OCI-LY1 (cell line): Measurements from ENCODE around the gene ANGEL2.

Source experiments
- H2AFZ ChIP-seq: fragments of 200-600 bp; sonication (generic), shearing (Covaris generic); 2 replicates; pipeline ENCODE4 v1.6.0; 2014; ENCODE audit warnings: antibody characterized with exemption, mild to moderate bottlenecking, low read length
- H3F3A ChIP-seq: fragments of 200-600 bp; sonication (generic), shearing (Covaris generic); 2 replicates; pipeline ENCODE4 v1.6.0; 2014; ENCODE audit warnings: mild to moderate bottlenecking, antibody characterized with exemption, low read length, moderate library complexity; ENCODE audit not compliant: insufficient read depth
- H3K27ac ChIP-seq: fragments of 200-600 bp; sonication (generic); 2 replicates; pipeline ENCODE4 v1.5.1; 2014; ENCODE audit warnings: low read length, mixed run types, mild to moderate bottlenecking, low read depth; ENCODE audit not compliant: poor library complexity, severe bottlenecking
- H3K27me3 ChIP-seq: fragments of 200-600 bp; sonication (generic); 2 replicates; pipeline ENCODE4 v1.6.0; 2014; ENCODE audit warnings: antibody characterized with exemption, mild to moderate bottlenecking, low read length, moderate library complexity; ENCODE audit not compliant: insufficient read depth
- H3K36me3 ChIP-seq: fragments of 200-600 bp; sonication (generic); 2 replicates; pipeline ENCODE4 v1.6.1; 2014; ENCODE audit warnings: mild to moderate bottlenecking, antibody characterized with exemption, low read length, moderate library complexity, mixed read lengths; ENCODE audit not compliant: insufficient read depth
- H3K4me1 ChIP-seq: fragments of 200-600 bp; sonication (generic); 2 replicates; pipeline ENCODE4 v1.5.1; 2014; ENCODE audit warnings: mild to moderate bottlenecking, low read length, moderate library complexity; ENCODE audit not compliant: insufficient read depth, severe bottlenecking
- H3K4me2 ChIP-seq: fragments of 200-600 bp; sonication (generic), shearing (Covaris generic); 2 replicates; pipeline ENCODE4 v1.6.1; 2014; ENCODE audit warnings: low read length
- H3K4me3 ChIP-seq: fragments of 200-600 bp; sonication (generic); 2 replicates; pipeline ENCODE4 v1.5.1; 2014; ENCODE audit warnings: low read length, low read depth, mild to moderate bottlenecking, mixed read lengths; ENCODE audit not compliant: poor library complexity, severe bottlenecking
- H3K79me2 ChIP-seq: fragments of 200-600 bp; shearing (Covaris generic); 2 replicates; pipeline ENCODE4 v1.6.1; 2016; ENCODE audit warnings: mixed run types, low read length, mixed read lengths; ENCODE audit not compliant: insufficient read depth
- H3K9ac ChIP-seq: fragments of 200-600 bp; sonication (generic), shearing (Covaris generic); 2 replicates; pipeline ENCODE4 v1.6.1; 2014; ENCODE audit warnings: mild to moderate bottlenecking, low read length, mixed read lengths
- H3K9me2 ChIP-seq: fragments of 200-600 bp; sonication (generic), shearing (Covaris generic); 2 replicates; pipeline ENCODE4 v1.6.1; 2014; ENCODE audit warnings: low read depth, mild to moderate bottlenecking, low read length, mixed read lengths
- H3K9me3 ChIP-seq: fragments of 200-600 bp; shearing (Covaris generic); 2 replicates; pipeline ENCODE4 v1.6.1; 2014; ENCODE audit warnings: low read length, mixed read lengths
- H4K20me1 ChIP-seq: fragments of 200-600 bp; sonication (generic), shearing (Covaris generic); 2 replicates; pipeline ENCODE4 v1.6.0; 2016; ENCODE audit warnings: mild to moderate bottlenecking, low read length; ENCODE audit not compliant: insufficient read depth
- CTCF ChIP-seq: fragments of 200-600 bp; sonication (generic), shearing (Covaris generic); IDR thresholded peaks from 2 replicates; pipeline ENCODE4 v1.5.1; 2017; ENCODE audit warnings: mild to moderate bottlenecking, antibody characterized with exemption, low read length, moderate library complexity, mixed read lengths
- EZH2 ChIP-seq: fragments of 200-600 bp; sonication (generic), shearing (Covaris generic); IDR thresholded peaks from 2 replicates; pipeline ENCODE4 v1.8.0; 2017; ENCODE audit warnings: borderline replicate concordance, mixed run types, mild to moderate bottlenecking, antibody characterized with exemption, low read length, moderate library complexity, mixed read lengths

Gene ANGEL2

GRCh38 chr1:212977781-212978645, 37.7 kb downstream of the ANGEL2 start:
- no peak overlapping the region for H3K9ac ChIP-seq
- H2AFZ ChIP-seq: no peak overlapping the region
- no peaks in the 10 kb centered on the region for H3K9me2 ChIP-seq
- no peak overlapping the region for H3K4me2 ChIP-seq
- no peaks in the 10 kb centered on the region for H3K4me1 ChIP-seq
- no peaks in the 10 kb centered on the region for H4K20me1 ChIP-seq
- H3K36me3 ChIP-seq: no peaks in the 10 kb centered on the region
- H3K4me3 ChIP-seq: no peak overlapping the region
- no peaks in the 10 kb centered on the region for H3K79me2 ChIP-seq
- H3K27ac ChIP-seq: no peak overlapping the region
- H3K9me3 ChIP-seq: no peaks in the 10 kb centered on the region
- no peaks in the 10 kb centered on the region for H3K27me3 ChIP-seq
- no peak for TF ChIP-seq CTCF
- no peaks in the 10 kb centered on the region for H3F3A ChIP-seq

- Histone ChIP-seq H3K79me2 (no peaks in the 10 kb centered on the region), H4K20me1 (no peaks in the 10 kb centered on the region), H3K4me2 (no peak overlapping the region), H3K27ac (no peak overlapping the region), H3K4me1 (no peaks in the 10 kb centered on the region), H3K36me3 (no peaks in the 10 kb centered on the region), H3K27me3 (no peaks in the 10 kb centered on the region), H3K9me3 (no peaks in the 10 kb centered on the region), H3F3A (no peaks in the 10 kb centered on the region), H2AFZ (no peak overlapping the region), H3K9me2 (no peaks in the 10 kb centered on the region), H3K4me3 (no peak overlapping the region), H3K9ac (no peak overlapping the region)
- TF ChIP-seq CTCF (no peak), EZH2 (no peak)
These were observed 39.1 kb downstream of the ANGEL2 start for GRCh38 chr1:212976586-212976985.

- no peak overlapping the region for H3K27ac ChIP-seq
- no peaks in the 10 kb centered on the region for H3K9me3 ChIP-seq
- H2AFZ ChIP-seq: no peak overlapping the region
- H3K4me1 ChIP-seq: no peaks in the 10 kb centered on the region
- H3K79me2 ChIP-seq: no peaks in the 10 kb centered on the region
- no peaks in the 10 kb centered on the region for H3F3A ChIP-seq
- no peaks in the 10 kb centered on the region for H4K20me1 ChIP-seq
- H3K9me2 ChIP-seq: no peaks in the 10 kb centered on the region
- no peak overlapping the region for H3K4me2 ChIP-seq
- H3K9ac ChIP-seq: no peak overlapping the region
- no peaks in the 10 kb centered on the region for H3K36me3 ChIP-seq
- no peaks in the 10 kb centered on the region for H3K27me3 ChIP-seq
- H3K4me3 ChIP-seq: no peak overlapping the region
- TF ChIP-seq CTCF: no peak
- no peak for TF ChIP-seq EZH2
These were observed 40.4 kb downstream of the ANGEL2 start for GRCh38 chr1:212975111-212975918.
